ENCODE data around the gene RETN.

- TF ChIP-seq, protein P1, sequence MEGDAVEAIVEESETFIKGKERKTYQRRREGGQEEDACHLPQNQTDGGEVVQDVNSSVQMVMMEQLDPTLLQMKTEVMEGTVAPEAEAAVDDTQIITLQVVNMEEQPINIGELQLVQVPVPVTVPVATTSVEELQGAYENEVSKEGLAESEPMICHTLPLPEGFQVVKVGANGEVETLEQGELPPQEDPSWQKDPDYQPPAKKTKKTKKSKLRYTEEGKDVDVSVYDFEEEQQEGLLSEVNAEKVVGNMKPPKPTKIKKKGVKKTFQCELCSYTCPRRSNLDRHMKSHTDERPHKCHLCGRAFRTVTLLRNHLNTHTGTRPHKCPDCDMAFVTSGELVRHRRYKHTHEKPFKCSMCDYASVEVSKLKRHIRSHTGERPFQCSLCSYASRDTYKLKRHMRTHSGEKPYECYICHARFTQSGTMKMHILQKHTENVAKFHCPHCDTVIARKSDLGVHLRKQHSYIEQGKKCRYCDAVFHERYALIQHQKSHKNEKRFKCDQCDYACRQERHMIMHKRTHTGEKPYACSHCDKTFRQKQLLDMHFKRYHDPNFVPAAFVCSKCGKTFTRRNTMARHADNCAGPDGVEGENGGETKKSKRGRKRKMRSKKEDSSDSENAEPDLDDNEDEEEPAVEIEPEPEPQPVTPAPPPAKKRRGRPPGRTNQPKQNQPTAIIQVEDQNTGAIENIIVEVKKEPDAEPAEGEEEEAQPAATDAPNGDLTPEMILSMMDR (IDR thresholded peaks at IDR 0.05): no peak
- TF ChIP-seq TCF7L2 (IDR thresholded peaks at IDR 0.05; ENCODE audit: low read depth, low read length) (no peak), POLR2AphosphoS5 (IDR thresholded peaks at IDR 0.05; ENCODE audit: low read depth, low read length) (no peak), SIN3A (IDR thresholded peaks at IDR 0.05; ENCODE audit: borderline replicate concordance, insufficient read depth, low read depth, low read length) (no peak)
- TF ChIP-seq, protein P2, sequence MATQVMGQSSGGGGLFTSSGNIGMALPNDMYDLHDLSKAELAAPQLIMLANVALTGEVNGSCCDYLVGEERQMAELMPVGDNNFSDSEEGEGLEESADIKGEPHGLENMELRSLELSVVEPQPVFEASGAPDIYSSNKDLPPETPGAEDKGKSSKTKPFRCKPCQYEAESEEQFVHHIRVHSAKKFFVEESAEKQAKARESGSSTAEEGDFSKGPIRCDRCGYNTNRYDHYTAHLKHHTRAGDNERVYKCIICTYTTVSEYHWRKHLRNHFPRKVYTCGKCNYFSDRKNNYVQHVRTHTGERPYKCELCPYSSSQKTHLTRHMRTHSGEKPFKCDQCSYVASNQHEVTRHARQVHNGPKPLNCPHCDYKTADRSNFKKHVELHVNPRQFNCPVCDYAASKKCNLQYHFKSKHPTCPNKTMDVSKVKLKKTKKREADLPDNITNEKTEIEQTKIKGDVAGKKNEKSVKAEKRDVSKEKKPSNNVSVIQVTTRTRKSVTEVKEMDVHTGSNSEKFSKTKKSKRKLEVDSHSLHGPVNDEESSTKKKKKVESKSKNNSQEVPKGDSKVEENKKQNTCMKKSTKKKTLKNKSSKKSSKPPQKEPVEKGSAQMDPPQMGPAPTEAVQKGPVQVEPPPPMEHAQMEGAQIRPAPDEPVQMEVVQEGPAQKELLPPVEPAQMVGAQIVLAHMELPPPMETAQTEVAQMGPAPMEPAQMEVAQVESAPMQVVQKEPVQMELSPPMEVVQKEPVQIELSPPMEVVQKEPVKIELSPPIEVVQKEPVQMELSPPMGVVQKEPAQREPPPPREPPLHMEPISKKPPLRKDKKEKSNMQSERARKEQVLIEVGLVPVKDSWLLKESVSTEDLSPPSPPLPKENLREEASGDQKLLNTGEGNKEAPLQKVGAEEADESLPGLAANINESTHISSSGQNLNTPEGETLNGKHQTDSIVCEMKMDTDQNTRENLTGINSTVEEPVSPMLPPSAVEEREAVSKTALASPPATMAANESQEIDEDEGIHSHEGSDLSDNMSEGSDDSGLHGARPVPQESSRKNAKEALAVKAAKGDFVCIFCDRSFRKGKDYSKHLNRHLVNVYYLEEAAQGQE (IDR thresholded peaks at IDR 0.05; ENCODE audit: insufficient read depth in 1 of 2, low read depth in 2 of 2, low read length in 1 of 2): no peak
Measured at GRCh38 chr19:7643031-7643415, 25.8 kb upstream of the RETN start.
